GM12878 (cell line): Measurements from ENCODE around the gene SRC. TPM values are rescaled to one million over a fixed set of nuclear protein-coding genes. Genes with fewer than 3 reads are reported as not detected.

Experiments
- ATAC-seq: fragments of 200-7000 bp; cut with Tn5 transposase; 3 replicates; pipeline ENCODE4 v1.9.1; 2020; ENCODE audit warnings: mild to moderate bottlenecking, moderate library complexity
- BruUV-seq: library from RNA; stranded (reverse); fragments of 400-500 nt; replicated peaks from 2 replicates; lab custom pipeline; 2021; lab: Mats Ljungman, UMichigan
- CTCF ChIA-PET: fragments of 300-600 bp; sonication (Branson Sonifier 250); formaldehyde crosslinking; extraction: SDS; loops from one replicate; lab custom pipeline; 2021; ENCODE audit warnings: inconsistent platforms; lab: Yijun Ruan, JAX
- POLR2A ChIA-PET: fragments of 350-600 bp; formaldehyde crosslinking; extraction: SDS; loops from one replicate; lab custom pipeline; 2021; ENCODE audit warnings: inconsistent platforms; lab: Charles Lee
- RAD21 ChIA-PET: fragments of 300-600 bp; sonication (Branson Sonifier 250); formaldehyde crosslinking; loops from one replicate; lab custom pipeline; 2023; ENCODE audit warnings: antibody characterized with exemption; ENCODE audit not compliant: unreplicated experiment; lab: Charles Lee
- SMC1A ChIA-PET: fragments of 300-600 bp; sonication (Branson Sonifier 250); formaldehyde crosslinking; loops from one replicate; lab custom pipeline; 2023; ENCODE audit not compliant: unreplicated experiment, uncharacterized antibody; lab: Charles Lee
- DNase-seq: peaks from one replicate; pipeline ENCODE4 v3.0.0-alpha.2; 2011; ENCODE audit warnings: low read depth, low spot score
- FAIRE-seq: peaks from 3 replicates; lab custom pipeline; 2011; peaks lifted over from hg19 to GRCh38; lab: Jason Lieb, UNC
- H2AFZ ChIP-seq: 2 replicates; pipeline ENCODE4 v1.6.0; 2011; ENCODE audit warnings: low read depth, low read length, control low read depth; ENCODE audit not compliant: control insufficient read depth
- H3K27ac ChIP-seq: 2 replicates; pipeline ENCODE4 v1.5.1; 2011; ENCODE audit warnings: control low read depth; ENCODE audit not compliant: control insufficient read depth, insufficient read depth
- H3K27me3 ChIP-seq, 2 experiments: replicated peaks in 1 of 2; 2 replicates each; pipeline versions ENCODE4 v1.6.0 to v1.6.1; 2011; ENCODE audit warnings: low read length in 1 of 2; ENCODE audit not compliant: control insufficient read depth in 2 of 2, insufficient read depth in 2 of 2
- H3K36me3 ChIP-seq, 2 experiments: 2 replicates each; pipeline ENCODE4 v1.5.1; 2011; ENCODE audit warnings: low read length in 1 of 2; ENCODE audit not compliant: control insufficient read depth in 2 of 2, insufficient read depth in 2 of 2
- H3K4me1 ChIP-seq: 2 replicates; pipeline ENCODE4 v1.6.1; 2011; ENCODE audit warnings: mild to moderate bottlenecking, low read length, moderate library complexity, mixed read lengths; ENCODE audit not compliant: control insufficient read depth, insufficient read depth
- H3K4me2 ChIP-seq: 2 replicates; pipeline ENCODE4 v1.6.0; 2011; ENCODE audit warnings: control low read depth; ENCODE audit not compliant: control insufficient read depth, insufficient read depth
- H3K4me3 ChIP-seq: fragments of 200-600 bp; sonication (generic); 2 replicates; pipeline ENCODE4 v1.5.1; 2016
- H3K79me2 ChIP-seq: 2 replicates; pipeline ENCODE4 v1.6.0; 2011; ENCODE audit warnings: low read length; ENCODE audit not compliant: control insufficient read depth, insufficient read depth
- H3K9ac ChIP-seq: 2 replicates; pipeline ENCODE4 v1.8.0; 2011; ENCODE audit warnings: low read length, control low read depth, mixed read lengths; ENCODE audit not compliant: control insufficient read depth, insufficient read depth
- H3K9me3 ChIP-seq: replicated peaks from 3 replicates; pipeline ENCODE4 v1.5.1; 2011; ENCODE audit warnings: mild to moderate bottlenecking, low read length; ENCODE audit not compliant: control insufficient read depth, insufficient read depth
- H4K20me1 ChIP-seq: 2 replicates; pipeline ENCODE4 v1.6.0; 2011; ENCODE audit not compliant: control insufficient read depth, insufficient read depth
- BCL11A ChIP-seq: IDR thresholded peaks from 2 replicates; pipeline ENCODE4 v1.6.1; 2011; ENCODE audit warnings: low read depth, low read length
- CBX5 ChIP-seq: sonication (generic); IDR thresholded peaks from 2 replicates; pipeline ENCODE4 v1.6.1; 2016; ENCODE audit warnings: low read depth, moderate library complexity, mild to moderate bottlenecking, inconsistent platforms
- CEBPB ChIP-seq, 2 experiments: fragments of 150-350 bp in 1 of 2; IDR thresholded peaks; 2 replicates each; pipeline ENCODE4 v1.6.1; 2012 to 2014; ENCODE audit warnings: low read depth in 2 of 2, low read length in 2 of 2, borderline replicate concordance in 1 of 2, inconsistent platforms in 1 of 2
- CTCF ChIP-seq, 3 experiments: IDR thresholded peaks in 2 of 3; conservative IDR thresholded peaks in 1 of 3; 2 replicates each; pipeline ENCODE4 v1.5.1; 2011; ENCODE audit warnings: low read depth in 3 of 3, low read length in 3 of 3, mild to moderate bottlenecking in 3 of 3, control low read depth in 2 of 3, moderate library complexity in 2 of 3, inconsistent platforms in 1 of 3, mixed read lengths in 1 of 3; ENCODE audit not compliant: control insufficient read depth in 2 of 3, insufficient read depth in 1 of 3; ENCODE audit errors: extremely low read depth in 1 of 3
- IRF5 ChIP-seq: fragments of 450-650 bp; IDR thresholded peaks from 2 replicates; pipeline ENCODE4 v1.6.1; 2017; ENCODE audit warnings: borderline replicate concordance
- MTA3 ChIP-seq: IDR thresholded peaks from 2 replicates; pipeline ENCODE4 v1.6.1; 2012; ENCODE audit warnings: low read length, inconsistent platforms, borderline replicate concordance
- NFYA ChIP-seq: IDR thresholded peaks from 2 replicates; pipeline ENCODE4 v1.6.1; 2011; ENCODE audit warnings: low read depth, mild to moderate bottlenecking, low read length, improper control_type of control experiment, borderline replicate concordance
- NR2C1 ChIP-seq: fragments of 450-650 bp; IDR thresholded peaks from 2 replicates; pipeline ENCODE4 v1.6.1; 2017; ENCODE audit warnings: antibody characterized with exemption, mild to moderate bottlenecking, moderate library complexity
- RAD51 ChIP-seq: fragments of 450-650 bp; IDR thresholded peaks from 2 replicates; pipeline ENCODE4 v1.6.1; 2016; ENCODE audit warnings: moderate library complexity, mild to moderate bottlenecking, inconsistent platforms
- RUNX3 ChIP-seq: IDR thresholded peaks from 2 replicates; pipeline ENCODE4 v1.6.1; 2012; ENCODE audit warnings: low read length, inconsistent platforms
- ZBTB4 ChIP-seq: fragments of 450-650 bp; formaldehyde crosslinking; IDR thresholded peaks from 2 replicates; pipeline ENCODE4 v1.4.0; 2022; ENCODE audit warnings: mild to moderate bottlenecking, moderate library complexity
- WGBS: methylation state at CpG from one replicate; pipeline ENCODE4 v1.1.6; 2016; ENCODE audit warnings: low lambda C conversion rate; ENCODE audit not compliant: insufficient replicate concordance, insufficient coverage; ENCODE audit errors: missing lambda C conversion rate; 5-methylcytosine and 5-hydroxymethylcytosine counted together
- in situ Hi-C: fragments of 300-500 bp; cut with MboI; formaldehyde crosslinking; loops from 9 replicates; pipeline ENCODE4 v1.14.3; 2018; ENCODE audit warnings: mixed read lengths
- intact Hi-C: fragments of 100-400 bp; cut with micrococcal nuclease; formaldehyde crosslinking; loops from one replicate; pipeline ENCODE4 v1.14.2; 2022; ENCODE audit not compliant: unreplicated experiment
- polyA plus RNA-seq, 11 experiments: library from polyadenylated mRNA; depleted of rRNA in 4 of 11; unstranded in 6 of 11; stranded (reverse) in 5 of 11; fragments of >200 nt; fragmentation: Nextera tagmentation in 4 of 11; fragmentation: Illumina TruSeq in 1 of 11; extraction: Ambion mirVana in 4 of 11; extraction: Trizol in 1 of 11; gene quantifications; 1 replicate in 1 of 11; 2 replicates in 10 of 11; pipeline versions ENCODE4 v1.2.1 to v1.2.3, GENCODE V29; 2011 to 2016; ENCODE audit warnings: inconsistent platforms in 2 of 11, missing spikeins in 2 of 11, low read depth in 1 of 11
- total RNA-seq, 4 experiments: library from RNA; depleted of rRNA in 3 of 4; stranded (reverse); fragments of >200 nt in 3 of 4; fragmentation: Illumina TruSeq in 1 of 4; extraction: Trizol in 1 of 4; gene quantifications; 2 replicates each; pipeline versions ENCODE4 v1.2.1 to v1.2.3, GENCODE V29; 2013 to 2021
- TF ChIP-seq, protein P1 (sequence below): fragments of 450-650 bp; IDR thresholded peaks from 2 replicates; pipeline ENCODE4 v1.6.1; 2017; ENCODE audit warnings: antibody characterized with exemption, mild to moderate bottlenecking, moderate library complexity

The SRC gene
- total and polyA plus RNA-seq, 10 of the 15 experiments (the other 5 are each of a cell fraction or from before 2014, with no cell fraction given) = 0.60 to 71.3 (median 27.2) TPM

GRCh38 chr20:37305839-37306238, 40.1 kb upstream of the SRC start:
- ChIA-PET CTCF (interaction anchor here (0.9 to 1.4 kb wide), 3 partner anchors 8 to 36 kb away, joined by 3 to 5 read pairs (median 4); no protein-coding TSS in a partner anchor), POLR2A (interaction anchor here (0.5 to 1.1 kb wide), 3 partner anchors 11 to 392 kb away, joined by 3 read pairs; partner anchors contain the start of gene MANBAL), SMC1A (interaction anchor here (0.8 to 1.6 kb wide), 5 partner anchors 9 to 40 kb away, joined by 3 to 5 read pairs (median 3); partner anchors contain the start of gene SRC), RAD21 (interaction anchor here (1.0 to 1.4 kb wide), 3 partner anchors 8 to 31 kb away, joined by 3 to 5 read pairs (median 3); no protein-coding TSS in a partner anchor)
- TF ChIP-seq ZBTB4 (CRISPR knock-in tag) (no peak), RUNX3 (no peak), CBX5 (no peak), CEBPB (IDR thresholded peaks at IDR 0.05; ENCODE audit: borderline replicate concordance in 1 of 2, low read depth in 2 of 2, low read length in 2 of 2) (no peak), CTCF (IDR thresholded peaks at IDR 0.05 in 2 of 3, conservative IDR thresholded peaks at IDR 0.05 in 1 of 3; ENCODE audit: control insufficient read depth in 2 of 3, extremely low read depth in 1 of 3, insufficient read depth in 1 of 3, low read depth in 3 of 3, low read length in 3 of 3) (no peak), MTA3 (no peak), BCL11A (no peak), RAD51 (no peak), NFYA (no peak), NR2C1 (no peak), IRF5 (no peak)
- TF ChIP-seq, protein P1, sequence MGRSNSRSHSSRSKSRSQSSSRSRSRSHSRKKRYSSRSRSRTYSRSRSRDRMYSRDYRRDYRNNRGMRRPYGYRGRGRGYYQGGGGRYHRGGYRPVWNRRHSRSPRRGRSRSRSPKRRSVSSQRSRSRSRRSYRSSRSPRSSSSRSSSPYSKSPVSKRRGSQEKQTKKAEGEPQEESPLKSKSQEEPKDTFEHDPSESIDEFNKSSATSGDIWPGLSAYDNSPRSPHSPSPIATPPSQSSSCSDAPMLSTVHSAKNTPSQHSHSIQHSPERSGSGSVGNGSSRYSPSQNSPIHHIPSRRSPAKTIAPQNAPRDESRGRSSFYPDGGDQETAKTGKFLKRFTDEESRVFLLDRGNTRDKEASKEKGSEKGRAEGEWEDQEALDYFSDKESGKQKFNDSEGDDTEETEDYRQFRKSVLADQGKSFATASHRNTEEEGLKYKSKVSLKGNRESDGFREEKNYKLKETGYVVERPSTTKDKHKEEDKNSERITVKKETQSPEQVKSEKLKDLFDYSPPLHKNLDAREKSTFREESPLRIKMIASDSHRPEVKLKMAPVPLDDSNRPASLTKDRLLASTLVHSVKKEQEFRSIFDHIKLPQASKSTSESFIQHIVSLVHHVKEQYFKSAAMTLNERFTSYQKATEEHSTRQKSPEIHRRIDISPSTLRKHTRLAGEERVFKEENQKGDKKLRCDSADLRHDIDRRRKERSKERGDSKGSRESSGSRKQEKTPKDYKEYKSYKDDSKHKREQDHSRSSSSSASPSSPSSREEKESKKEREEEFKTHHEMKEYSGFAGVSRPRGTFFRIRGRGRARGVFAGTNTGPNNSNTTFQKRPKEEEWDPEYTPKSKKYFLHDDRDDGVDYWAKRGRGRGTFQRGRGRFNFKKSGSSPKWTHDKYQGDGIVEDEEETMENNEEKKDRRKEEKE = no peak
- H3K36me3 ChIP-seq = peaks cover 30 to 57% of the 10 kb centered on the region in 2 experiments
- ATAC-seq (no peak), DNase-seq (no peak), FAIRE-seq (no peak)
- intact Hi-C loops (no loop called here), in situ Hi-C loops (no loop called here)
- H3K27me3 ChIP-seq = no peaks in the 10 kb centered on the region
- H3K9ac ChIP-seq = no peak overlapping the region
- WGBS = 81% methylated on average over 3 of the region's 3 CpGs
- no peaks in the 10 kb centered on the region for H4K20me1 ChIP-seq
- H2AFZ ChIP-seq = no peak overlapping the region
- no peak overlapping the region for H3K27ac ChIP-seq
- peaks cover 37% of the 10 kb centered on the region for H3K79me2 ChIP-seq
- BruUV-seq = no TSS peak
- no peak overlapping the region for H3K4me3 ChIP-seq
- H3K4me2 ChIP-seq = no peak overlapping the region
- no peaks in the 10 kb centered on the region for H3K9me3 ChIP-seq
- peaks cover 36% of the 10 kb centered on the region for H3K4me1 ChIP-seq
